Mucosa of descending colon (tissue), 3 donors: ENCODE data around the gene TMEM271. TPM values are rescaled to one million over a fixed set of nuclear protein-coding genes. Genes with fewer than 3 reads are reported as not detected.

ENCODE experiments used
- ATAC-seq: fragments of 200-7000 bp; cut with Tn5 transposase; one replicate; pipeline ENCODE4 v1.9.1; 2020; ENCODE audit warnings: mild to moderate bottlenecking, moderate library complexity
- DNase-seq, 3 donors: peaks; one replicate each; pipeline ENCODE4 v3.0.0-alpha.2; 2020
- H3K36me3 ChIP-seq: fragments of 200-600 bp; one replicate; pipeline ENCODE4 v1.8.0; 2021; ENCODE audit warnings: low read depth, mild to moderate bottlenecking
- H3K4me1 ChIP-seq: fragments of 200-600 bp; one replicate; pipeline ENCODE4 v1.8.0; 2021; ENCODE audit warnings: low read depth, mild to moderate bottlenecking
- H3K4me3 ChIP-seq: fragments of 200-600 bp; one replicate; pipeline ENCODE4 v1.8.0; 2021; ENCODE audit warnings: mild to moderate bottlenecking
- H3K9me3 ChIP-seq: fragments of 200-600 bp; one replicate; pipeline ENCODE4 v1.8.0; 2021; ENCODE audit warnings: mild to moderate bottlenecking
- CTCF ChIP-seq: fragments of 200-600 bp; IDR thresholded peaks from one replicate; pipeline ENCODE4 v1.8.0; 2022; ENCODE audit warnings: antibody characterized with exemption, mild to moderate bottlenecking
- intact Hi-C, 2 donors: fragments of 100-400 bp; cut with DNase I in 1 of 2; cut with micrococcal nuclease in 1 of 2; formaldehyde crosslinking; loops; one replicate each; pipeline versions ENCODE4 v1.11.0 to v1.11.1; 2022; cut with DNase I, micrococcal nuclease
- total RNA-seq, 3 donors: library from RNA; stranded (reverse); fragmentation: NEBNext Ultra II Directional in 2 of 3; extraction: Animal tissue kit (Norgen Biotek cat#: 25700) in 2 of 3; gene quantifications; one replicate each; pipeline versions ENCODE4 v1.2.1 to v1.2.4, GENCODE V29; 2021 to 2023
- donor health status: DM: no; HTN: no; CAD: no; lungs with moderate emphysema.
- donor health status: DM: no; HTN: no; CAD: no.
- donor health status: DM: no; HTN: yes; CAD: no.

The TMEM271 gene
- total RNA-seq, 3 donors from 2014 or later, result 0.35 TPM; not detected in 2

DNA sequence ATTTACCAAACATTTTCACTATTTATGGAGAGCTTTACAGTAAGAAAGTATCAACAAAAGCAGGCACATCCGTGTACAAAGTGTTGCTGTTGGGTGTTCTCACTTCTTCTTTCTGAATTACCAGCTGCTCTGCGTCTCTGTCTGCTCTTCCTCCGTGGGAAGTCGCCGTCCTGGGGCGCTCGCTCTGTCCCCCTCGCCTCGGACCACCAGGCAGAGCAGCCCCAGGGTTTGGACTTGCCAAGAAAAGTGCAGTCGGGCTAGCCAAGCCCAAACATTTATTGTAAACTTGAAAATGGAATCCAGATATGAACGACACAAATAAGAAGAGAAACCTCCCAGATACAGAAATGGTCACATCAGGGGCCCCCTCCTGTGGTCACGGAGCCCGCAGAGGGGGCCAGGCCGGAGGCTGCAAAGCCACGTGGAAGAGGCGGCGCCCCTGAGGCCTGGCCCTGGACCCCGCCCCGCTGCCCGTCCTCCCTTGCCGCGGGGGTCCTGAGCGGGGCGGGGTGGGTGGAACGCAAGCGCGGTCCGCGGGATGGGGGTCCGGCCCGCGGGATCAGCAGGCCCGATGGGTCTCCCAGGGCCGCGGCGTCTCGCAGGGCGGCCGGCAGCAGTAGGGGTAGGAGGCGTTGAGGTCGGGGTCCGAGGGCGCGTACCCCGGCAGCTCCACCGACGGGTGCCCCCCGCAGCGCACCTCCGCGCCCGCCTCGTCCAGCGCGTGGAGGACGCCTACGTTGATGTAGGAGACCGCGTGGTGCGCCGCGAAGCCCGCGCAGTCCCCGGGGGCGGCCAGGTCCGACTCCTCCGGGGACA is 1.5 kb downstream of the TMEM271 start:
- Histone ChIP-seq H3K9me3 (no peaks in the 10 kb centered on the region), H3K4me3 (no peak overlapping the region), H3K4me1 (no peaks in the 10 kb centered on the region), H3K36me3 (no peaks in the 10 kb centered on the region)
- no peak for ATAC-seq
- intact Hi-C loops, result no loop called here
- no peak for TF ChIP-seq CTCF
- DNase-seq, result no peak

GRCh38 chr4:573122-573892 is 2.8 kb downstream of the TMEM271 start:
- DNase-seq (no peak), ATAC-seq (no peak)
- TF ChIP-seq CTCF, result no peak
- Histone ChIP-seq H3K36me3 (no peaks in the 10 kb centered on the region), H3K9me3 (no peaks in the 10 kb centered on the region), H3K4me1 (no peaks in the 10 kb centered on the region), H3K4me3 (no peak overlapping the region)
- intact Hi-C loops, result no loop called here

GRCh38 chr4:572594-572993 is 3.5 kb downstream of the TMEM271 start:
- no peak for TF ChIP-seq CTCF
- ATAC-seq, result no peak
- intact Hi-C loops, result no loop called here
- Histone ChIP-seq H3K36me3 (no peaks in the 10 kb centered on the region), H3K4me1 (no peaks in the 10 kb centered on the region), H3K4me3 (no peak overlapping the region), H3K9me3 (no peaks in the 10 kb centered on the region)
- no peak for DNase-seq

GRCh38 chr4:571838-572572 is 4.1 kb downstream of the TMEM271 start:
- DNase-seq (no peak), ATAC-seq (no peak)
- H3K4me1 ChIP-seq, result no peaks in the 10 kb centered on the region
- H3K4me3 ChIP-seq, result no peak overlapping the region
- no peak for TF ChIP-seq CTCF
- intact Hi-C loops, result no loop called here
- no peaks in the 10 kb centered on the region for H3K9me3 ChIP-seq
- no peaks in the 10 kb centered on the region for H3K36me3 ChIP-seq

- DNase-seq (no peak), ATAC-seq (no peak)
- intact Hi-C loops, result no loop called here
- no peaks in the 10 kb centered on the region for H3K9me3 ChIP-seq
- no peaks in the 10 kb centered on the region for H3K4me1 ChIP-seq
- TF ChIP-seq CTCF, result no peak
- no peaks in the 10 kb centered on the region for H3K36me3 ChIP-seq
- H3K4me3 ChIP-seq, result no peak overlapping the region
These were observed 5.3 kb downstream of the TMEM271 start for GRCh38 chr4:570754-571153.
